SK-N-SH (cell line): ENCODE results near the gene UCK1. TPM values are rescaled to one million over a fixed set of nuclear protein-coding genes. Genes with fewer than 3 reads are reported as not detected.

Experiments
- CTCF ChIA-PET: fragments of 300-600, 350-600 bp; formaldehyde crosslinking; extraction: SDS; loops from one replicate; lab custom pipeline; 2021; lab: Yijun Ruan, JAX
- POLR2A ChIA-PET: fragments of 350-600 bp; sonication (Branson Sonifier 250); formaldehyde crosslinking; extraction: SDS; loops from one replicate; lab custom pipeline; 2020; ENCODE audit warnings: antibody characterized with exemption, inconsistent platforms; lab: Yijun Ruan, JAX
- DNase-seq: peaks from one replicate; pipeline ENCODE4 v3.0.0; 2012
- H2AFZ ChIP-seq: fragments of 200-600 bp; sonication (generic); 2 replicates; pipeline ENCODE4 v1.8.1; 2016; ENCODE audit warnings: antibody characterized with exemption, mild to moderate bottlenecking, low read depth
- H3F3A ChIP-seq: fragments of 200-600 bp; sonication (generic); replicated peaks from 2 replicates; pipeline ENCODE3; 2016; ENCODE audit warnings: antibody characterized with exemption, mild to moderate bottlenecking; ENCODE audit not compliant: insufficient read depth
- H3K27ac ChIP-seq, 2 experiments: fragments of 200-500 bp in 1 of 2; fragments of 200-600 bp in 1 of 2; sonication (Bioruptor generic) in 1 of 2; sonication (generic), shearing (Covaris generic) in 1 of 2; 2 replicates each; pipeline versions ENCODE4 v1.5.1 to v1.6.1; 2014 to 2016; ENCODE audit warnings: low read depth in 2 of 2, inconsistent platforms in 1 of 2, low read length in 1 of 2, mild to moderate bottlenecking in 1 of 2, mixed read lengths in 1 of 2
- H3K27me3 ChIP-seq: fragments of 200-600 bp; sonication (generic), shearing (Covaris generic); 2 replicates; pipeline ENCODE4 v1.6.1; 2016; ENCODE audit warnings: mixed run types; ENCODE audit not compliant: insufficient read depth
- H3K36me3 ChIP-seq, 2 experiments: fragments of 200-500 bp in 1 of 2; fragments of 200-600 bp in 1 of 2; sonication (Bioruptor generic) in 1 of 2; sonication (generic) in 1 of 2; replicated peaks in 1 of 2; 2 replicates each; pipeline versions ENCODE3 to v1.5.1; 2014 to 2016; ENCODE audit warnings: low read length in 1 of 2, mild to moderate bottlenecking in 1 of 2; ENCODE audit not compliant: insufficient read depth in 2 of 2, control insufficient read depth in 1 of 2
- H3K4me1 ChIP-seq, 2 experiments: fragments of 200-500 bp in 1 of 2; fragments of 200-600 bp in 1 of 2; sonication (Bioruptor generic) in 1 of 2; sonication (generic), shearing (Covaris generic) in 1 of 2; 2 replicates each; pipeline versions ENCODE4 v1.5.1 to v1.6.1; 2014 to 2016; ENCODE audit warnings: low read depth in 1 of 2, low read length in 1 of 2, mixed run types in 1 of 2; ENCODE audit not compliant: insufficient read depth in 2 of 2, control insufficient read depth in 1 of 2
- H3K4me2 ChIP-seq: fragments of 200-600 bp; sonication (generic), shearing (Covaris generic); 2 replicates; pipeline ENCODE4 v1.6.1; 2017; ENCODE audit warnings: mixed run types
- H3K4me3 ChIP-seq, 2 experiments: fragments of 200-500 bp in 1 of 2; fragments of 200-600 bp in 1 of 2; sonication (Bioruptor generic) in 1 of 2; sonication (generic), shearing (Covaris generic) in 1 of 2; 2 replicates each; pipeline versions ENCODE4 v1.5.1 to v1.8.1; 2014 to 2016; ENCODE audit warnings: low read depth in 2 of 2, inconsistent platforms in 1 of 2, low read length in 1 of 2, mild to moderate bottlenecking in 1 of 2, mixed read lengths in 1 of 2, moderate library complexity in 1 of 2
- H3K79me2 ChIP-seq: fragments of 200-600 bp; sonication (generic); 2 replicates; pipeline ENCODE4 v1.8.1; 2017; ENCODE audit warnings: mild to moderate bottlenecking; ENCODE audit not compliant: insufficient read depth
- H3K9ac ChIP-seq: fragments of 200-600 bp; sonication (generic); 2 replicates; pipeline ENCODE4 v1.6.1; 2017; ENCODE audit warnings: mixed run types
- H3K9me2 ChIP-seq: fragments of 200-600 bp; sonication (generic); 2 replicates; pipeline ENCODE4 v1.6.1; 2017; ENCODE audit warnings: mixed run types
- H3K9me3 ChIP-seq: fragments of 200-600 bp; sonication (generic); 2 replicates; pipeline ENCODE4 v1.6.1; 2017; ENCODE audit warnings: mixed run types, mild to moderate bottlenecking, moderate library complexity
- H4K20me1 ChIP-seq: fragments of 200-600 bp; sonication (generic); 2 replicates; pipeline ENCODE4 v1.6.1; 2017; ENCODE audit warnings: mild to moderate bottlenecking, mixed run types; ENCODE audit not compliant: insufficient read depth
- FOSL2 ChIP-seq: IDR thresholded peaks from 2 replicates; pipeline ENCODE4 v1.4.0; 2012; ENCODE audit warnings: low read depth, mild to moderate bottlenecking, moderate library complexity, borderline replicate concordance
- GABPA ChIP-seq: IDR thresholded peaks from 2 replicates; pipeline ENCODE4 v1.4.0; 2012; ENCODE audit warnings: low read depth, mild to moderate bottlenecking
- NRF1 ChIP-seq: IDR thresholded peaks from 2 replicates; pipeline ENCODE4 v1.6.1; 2012; ENCODE audit warnings: low read depth, mild to moderate bottlenecking, low read length
- PBX3 ChIP-seq: IDR thresholded peaks from 2 replicates; pipeline ENCODE4; 2012
- YY1 ChIP-seq: IDR thresholded peaks from 2 replicates; pipeline ENCODE4 v1.4.0; 2012; ENCODE audit warnings: low read depth, mild to moderate bottlenecking
- WGBS: methylation state at CpG from one replicate; pipeline ENCODE4 v1.1.6; 2017; ENCODE audit warnings: low lambda C conversion rate; 5-methylcytosine and 5-hydroxymethylcytosine counted together
- polyA plus RNA-seq, 3 experiments: library from polyadenylated mRNA; depleted of rRNA; stranded (reverse); fragments of >200 nt; gene quantifications; 2 replicates each; pipeline ENCODE4 v1.2.3, GENCODE V29; 2012
- TF ChIP-seq, protein P1 (sequence below): IDR thresholded peaks from 2 replicates; pipeline ENCODE4 v1.4.0; 2012; ENCODE audit warnings: low read depth

Gene UCK1
- polyA plus RNA-seq, 1 of the 3 experiments (the other 2 are of a cell fraction) = 32.9 TPM

GRCh38 chr9:131505012-131505411, 26.1 kb downstream of the UCK1 start:
- Histone ChIP-seq H3K4me1 (peaks cover 3 to 13% of the 10 kb centered on the region in 2 experiments; a peak in 1 of 4 replicates), H3K27me3 (no peaks in the 10 kb centered on the region), H3K9me3 (no peaks in the 10 kb centered on the region), H3K9ac (no peak overlapping the region), H3K4me3 (no peak overlapping the region), H3K36me3 (peaks cover 0 to 22% of the 10 kb centered on the region in 2 experiments), H3K9me2 (no peaks in the 10 kb centered on the region), H2AFZ (no peak overlapping the region), H3K4me2 (no peak overlapping the region), H3K27ac (no peak overlapping the region), H4K20me1 (no peaks in the 10 kb centered on the region), H3F3A (peaks cover 17% of the 10 kb centered on the region), H3K79me2 (peaks cover 33% of the 10 kb centered on the region)
- TF ChIP-seq YY1 (no peak), NRF1 (no peak), FOSL2 (no peak), GABPA (no peak)
- POLR2A ChIA-PET = no interaction called here
- no peak for DNase-seq
- CTCF ChIA-PET = interaction anchor here (0.7 kb wide), 2 partner anchors 172 to 199 kb away, joined by 3 to 4 read pairs; no protein-coding TSS in a partner anchor
- 97% methylated on average over 8 of the region's 8 CpGs for WGBS

GRCh38 chr9:131503626-131504465, 27.2 kb downstream of the UCK1 start:
- peak; percentile 65 for DNase-seq
- peaks cover 27% of the 10 kb centered on the region for H3F3A ChIP-seq
- peaks cover 3 to 16% of the 10 kb centered on the region in 2 experiments; a peak in 1 of 4 replicates for H3K4me1 ChIP-seq
- 24% methylated on average over 28 of the region's 32 CpGs for WGBS
- H3K27me3 ChIP-seq = no peaks in the 10 kb centered on the region
- TF ChIP-seq, protein P1, sequence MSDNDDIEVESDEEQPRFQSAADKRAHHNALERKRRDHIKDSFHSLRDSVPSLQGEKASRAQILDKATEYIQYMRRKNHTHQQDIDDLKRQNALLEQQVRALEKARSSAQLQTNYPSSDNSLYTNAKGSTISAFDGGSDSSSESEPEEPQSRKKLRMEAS = 0 out of 2 replicates have a peak, but pooled peaks have one; percentile 20
- no peak for TF ChIP-seq PBX3
- TF ChIP-seq, all 33 proteins: peak for 1
- Histone ChIP-seq H3K4me3 (peak overlapping the region; percentile 87 to 99), H3K27ac (peak overlapping the region in 1 of 2 experiments; percentile 82; a peak in 2 of 4 replicates), H3K9me2 (no peaks in the 10 kb centered on the region), H3K9me3 (no peaks in the 10 kb centered on the region), H3K36me3 (peaks cover 7 to 30% of the 10 kb centered on the region in 2 experiments), H3K9ac (peak overlapping the region; percentile 74), H3K4me2 (peak overlapping the region; percentile 94), H4K20me1 (no peaks in the 10 kb centered on the region), H2AFZ (peak overlapping the region; percentile 96), H3K79me2 (peaks cover 33% of the 10 kb centered on the region)
- ChIA-PET POLR2A (no interaction called here), CTCF (interaction anchor here (0.5 to 1.7 kb wide), 7 partner anchors 8 to 261 kb away, joined by 3 to 10 read pairs (median 4); no protein-coding TSS in a partner anchor)
